K562 (cell line): Measurements from ENCODE around the gene MYO3B. TPM values are rescaled to one million over a fixed set of nuclear protein-coding genes. Genes with fewer than 3 reads are reported as not detected.

Experiments used
- ATAC-seq: fragments of 200-7000 bp; cut with Tn5 transposase; 3 replicates; pipeline ENCODE4 v1.9.1; 2020; ENCODE audit warnings: moderate library complexity
- BruUV-seq: library from RNA; stranded (reverse); fragments of 400-500 nt; replicated peaks from 2 replicates; lab custom pipeline; 2021; lab: Mats Ljungman, UMichigan
- CTCF ChIA-PET: fragments of 300-600 bp; formaldehyde crosslinking; extraction: SDS; loops from one replicate; lab custom pipeline; 2021; ENCODE audit warnings: low intra/inter-chr PET ratio; lab: Yijun Ruan, JAX
- POLR2A ChIA-PET: fragments of 300-600, 350-650 bp; sonication (Branson Sonifier 250); formaldehyde crosslinking; extraction: SDS; loops from one replicate; lab custom pipeline; 2021; ENCODE audit warnings: antibody characterized with exemption, inconsistent platforms; lab: Yijun Ruan, JAX
- DNase-seq, 4 experiments: peaks; one replicate each; pipeline versions ENCODE4 v3.0.0 to v3.0.0-alpha.2; 2011 to 2018; ENCODE audit warnings: low spot score in 3 of 4, mixed read lengths in 3 of 4; ENCODE audit errors: extremely low read depth in 1 of 4
- FAIRE-seq: peaks from 2 replicates; lab custom pipeline; 2011; peaks lifted over from hg19 to GRCh38; lab: Jason Lieb, UNC
- H2AFZ ChIP-seq: 2 replicates; pipeline ENCODE4 v1.6.0; 2011; ENCODE audit warnings: low read depth, low read length, control low read depth, inconsistent platforms
- H3K27ac ChIP-seq: fragments of 200-600 bp; 3 replicates; pipeline ENCODE4 v1.8.0; 2011; ENCODE audit warnings: low read depth, mild to moderate bottlenecking, control low read depth, inconsistent platforms, low read length, moderate library complexity, mixed read lengths; ENCODE audit errors: extremely low read depth
- H3K27me3 ChIP-seq, 2 experiments: fragments of 300-600 bp in 1 of 2; 2 replicates in 1 of 2; 3 replicates in 1 of 2; pipeline versions ENCODE4 v1.6.0 to v1.8.0; 2011; ENCODE audit warnings: inconsistent platforms in 2 of 2, low read length in 2 of 2, mild to moderate bottlenecking in 1 of 2, mixed read lengths in 1 of 2, moderate library complexity in 1 of 2; ENCODE audit not compliant: control insufficient read depth in 2 of 2, insufficient read depth in 2 of 2
- H3K36me3 ChIP-seq: fragments of 300-600 bp; 3 replicates; pipeline ENCODE4 v1.8.0; 2011; ENCODE audit warnings: mild to moderate bottlenecking, low read length, inconsistent platforms; ENCODE audit not compliant: control insufficient read depth, insufficient read depth
- H3K4me1 ChIP-seq, 2 experiments: fragments of 200-600 bp in 1 of 2; replicated peaks in 1 of 2; 2 replicates in 1 of 2; 3 replicates in 1 of 2; pipeline versions ENCODE4 v1.5.1 to v1.8.0; 2011; ENCODE audit warnings: inconsistent platforms in 2 of 2, low read length in 2 of 2, mild to moderate bottlenecking in 1 of 2, mixed read lengths in 1 of 2, moderate library complexity in 1 of 2; ENCODE audit not compliant: control insufficient read depth in 2 of 2, insufficient read depth in 2 of 2
- H3K4me2 ChIP-seq: 2 replicates; pipeline ENCODE4 v1.6.1; 2011; ENCODE audit warnings: low read length, control low read depth, inconsistent platforms, mixed read lengths; ENCODE audit not compliant: insufficient read depth
- H3K4me3 ChIP-seq: fragments of 200-600 bp; sonication (generic), shearing (Covaris generic); 2 replicates; pipeline ENCODE4 v1.5.1; 2016; ENCODE audit warnings: control low read depth, inconsistent platforms
- H3K79me2 ChIP-seq: fragments of 200-600 bp; 3 replicates; pipeline ENCODE4 v1.8.0; 2011; ENCODE audit warnings: low read length, inconsistent platforms; ENCODE audit not compliant: control insufficient read depth, insufficient read depth
- H3K9ac ChIP-seq, 2 experiments: 2 replicates each; pipeline versions ENCODE4 v1.6.0 to v1.6.1; 2011; ENCODE audit warnings: low read depth in 2 of 2, low read length in 2 of 2, control low read depth in 1 of 2, inconsistent platforms in 1 of 2, mild to moderate bottlenecking in 1 of 2, mixed read lengths in 1 of 2; ENCODE audit not compliant: insufficient read depth in 1 of 2
- H3K9me1 ChIP-seq: one replicate; pipeline ENCODE4 v1.6.0; 2011; ENCODE audit warnings: inconsistent platforms, mild to moderate bottlenecking, low read length, moderate library complexity; ENCODE audit not compliant: control insufficient read depth, insufficient read depth
- H3K9me3 ChIP-seq: replicated peaks from 2 replicates; pipeline ENCODE4 v1.5.1; 2011; ENCODE audit warnings: low read depth, low read length, inconsistent platforms; ENCODE audit not compliant: control insufficient read depth, insufficient read depth
- H4K20me1 ChIP-seq: replicated peaks from 2 replicates; pipeline ENCODE4 v1.6.1; 2011; ENCODE audit warnings: low read length, inconsistent platforms, mixed read lengths; ENCODE audit not compliant: control insufficient read depth, insufficient read depth
- BCOR ChIP-seq: fragments of 450-650 bp; IDR thresholded peaks from 2 replicates; pipeline ENCODE4 v1.6.1; 2016
- C11orf30 ChIP-seq: fragments of 450-650 bp; IDR thresholded peaks from 2 replicates; pipeline ENCODE4 v1.6.1; 2016; ENCODE audit warnings: low read depth, mild to moderate bottlenecking
- E2F6 ChIP-seq, 2 experiments: IDR thresholded peaks; 2 replicates each; pipeline ENCODE4 v1.6.1; 2011; ENCODE audit warnings: borderline replicate concordance in 1 of 2, control low read depth in 1 of 2, low read depth in 1 of 2, low read length in 1 of 2, mild to moderate bottlenecking in 1 of 2, mixed read lengths in 1 of 2, moderate library complexity in 1 of 2; ENCODE audit not compliant: insufficient read depth in 1 of 2, insufficient read length in 1 of 2, poor library complexity in 1 of 2, severe bottlenecking in 1 of 2; ENCODE audit errors: extremely low read depth in 1 of 2
- ETV6 ChIP-seq, 3 experiments: fragments of 150-350 bp in 1 of 3; sonication (generic) in 1 of 3; formaldehyde crosslinking in 1 of 3; IDR thresholded peaks; 2 replicates each; pipeline versions ENCODE4 v1.6.1 to v1.8.0; 2014 to 2022; ENCODE audit warnings: borderline replicate concordance in 2 of 3, low read depth in 2 of 3, antibody characterized with exemption in 1 of 3, low read length in 1 of 3, mild to moderate bottlenecking in 1 of 3, missing genetic modification reagents in 1 of 3
- HINFP ChIP-seq: fragments of 450-650 bp; conservative IDR thresholded peaks from 2 replicates; pipeline ENCODE4 v1.6.1; 2016; ENCODE audit warnings: missing genetic modification characterization, low read depth, mild to moderate bottlenecking, control low read depth, missing compliant biosample characterization
- KDM1A ChIP-seq, 2 experiments: fragments of 450-650 bp; IDR thresholded peaks; 2 replicates each; pipeline ENCODE4 v1.6.1; 2016; ENCODE audit warnings: mild to moderate bottlenecking in 2 of 2
- RBM25 ChIP-seq: fragments of 200-400 bp; formaldehyde crosslinking; IDR thresholded peaks from 2 replicates; pipeline ENCODE4 v1.6.1; 2018; ENCODE audit warnings: low read length, low read depth, moderate library complexity; ENCODE audit not compliant: severe bottlenecking
- SREBF2 ChIP-seq: sonication (generic); formaldehyde crosslinking; IDR thresholded peaks from 2 replicates; pipeline ENCODE4 v1.4.0; 2020; ENCODE audit warnings: mild to moderate bottlenecking, missing genetic modification reagents
- ZNF140 ChIP-seq: fragments of 250-450 bp; sonication (Bioruptor Pico); IDR thresholded peaks from 2 replicates; pipeline ENCODE4 v1.8.0; 2021; ENCODE audit warnings: moderate library complexity, mild to moderate bottlenecking, inconsistent platforms
- ZNF584 ChIP-seq: fragments of 200-800 bp; sonication (Bioruptor generic); IDR thresholded peaks from 2 replicates; pipeline ENCODE4 v1.6.1; 2016; ENCODE audit warnings: low read depth, mild to moderate bottlenecking, missing genetic modification characterization, missing compliant biosample characterization
- ZNF589 ChIP-seq: fragments of 200-800 bp; sonication (Bioruptor generic); IDR thresholded peaks from 2 replicates; pipeline ENCODE4 v1.6.1; 2016; ENCODE audit warnings: low read depth, missing genetic modification characterization, missing compliant biosample characterization
- WGBS: fragments of 100-300 bp; shearing (Covaris generic); methylation state at CpG from one replicate; pipeline ENCODE4 v1.1.6; 2016; ENCODE audit warnings: low coverage, mixed read lengths; ENCODE audit not compliant: insufficient coverage; ENCODE audit errors: missing lambda C conversion rate; 5-methylcytosine and 5-hydroxymethylcytosine counted together
- in situ Hi-C: fragments of 300-500 bp; cut with MboI; formaldehyde crosslinking; loops from 4 replicates; pipeline ENCODE4 v1.15.0; 2018; ENCODE audit warnings: inconsistent platforms, mixed read lengths
- intact Hi-C: fragments of 100-400 bp; cut with micrococcal nuclease; formaldehyde crosslinking; loops from 2 replicates; pipeline ENCODE4 v1.14.2; 2022
- polyA plus RNA-seq, 8 experiments: library from polyadenylated mRNA; depleted of rRNA in 4 of 8; stranded (reverse) in 5 of 8; unstranded in 3 of 8; fragments of >200 nt; fragmentation: Nextera tagmentation in 2 of 8; fragmentation: Illumina TruSeq in 1 of 8; extraction: Ambion mirVana in 2 of 8; extraction: Trizol in 1 of 8; gene quantifications; 2 replicates each; pipeline versions ENCODE4 v1.2.1 to v1.2.3, GENCODE V29; 2011 to 2014; ENCODE audit warnings: inconsistent platforms in 1 of 8, missing spikeins in 1 of 8
- total RNA-seq, 7 experiments: library from RNA; depleted of rRNA in 6 of 7; stranded (reverse); fragments of >200 nt in 6 of 7; fragmentation: Illumina TruSeq in 2 of 7; extraction: Trizol in 2 of 7; gene quantifications; 2 replicates each; pipeline versions ENCODE4 v1.2.1 to v1.2.3, GENCODE V29; 2011 to 2021; ENCODE audit warnings: low replicate concordance in 1 of 7

The MYO3B gene
- total and polyA plus RNA-seq, 9 of the 15 experiments (the other 6 are each of a cell fraction or from before 2014, with no cell fraction given), result 2.7 to 6.5 (median 3.6) TPM

DNA sequence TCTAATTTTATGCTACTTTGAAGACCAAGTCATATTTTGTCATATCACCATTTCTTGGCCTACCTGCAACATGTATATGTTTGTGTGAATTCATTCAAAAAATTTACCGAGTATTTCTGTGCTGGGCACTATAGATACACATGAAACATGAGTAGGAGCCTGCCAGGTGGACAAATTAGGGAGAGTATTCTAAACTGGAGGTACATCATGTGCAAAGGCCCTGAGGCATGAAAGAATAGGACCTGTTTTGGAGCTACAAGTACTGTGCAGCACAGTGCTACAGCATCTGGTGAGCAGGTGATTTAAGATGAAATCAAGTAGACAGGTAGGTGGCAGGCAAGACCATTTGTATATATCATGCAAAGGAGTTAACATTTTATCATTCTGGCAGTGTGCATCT, 152.9 kb downstream of the MYO3B start:
- FAIRE-seq, result no peak
- Histone ChIP-seq H3K36me3 (no peaks in the 10 kb centered on the region), H3K4me3 (no peak overlapping the region), H3K79me2 (no peaks in the 10 kb centered on the region), H3K27me3 (no peaks in the 10 kb centered on the region), H3K27ac (no peak overlapping the region), H3K9me1 (no peaks in the 10 kb centered on the region), H3K9ac (no peak overlapping the region), H3K4me2 (no peak overlapping the region), H3K9me3 (no peaks in the 10 kb centered on the region), H2AFZ (no peak overlapping the region), H3K4me1 (no peaks in the 10 kb centered on the region), H4K20me1 (no peaks in the 10 kb centered on the region)
- CTCF ChIA-PET, result no interaction called here
- intact Hi-C loops, result no loop called here
- POLR2A ChIA-PET, result interaction anchor here (0.6 kb wide), 2 partner anchors 48 to 464 kb away, joined by 3 to 4 read pairs; no protein-coding TSS in a partner anchor
- no peak for ATAC-seq
- in situ Hi-C loops, result no loop called here
- DNase-seq, result no peak
- 0% methylated on average over 1 of the region's 1 CpG for WGBS
- no TSS peak for BruUV-seq
- TF ChIP-seq BCOR (no peak), SREBF2 (no peak), KDM1A (IDR thresholded peaks at IDR 0.05) (peak in 1 of 2 experiments; percentile 12; a peak in 1 of 4 replicates), RBM25 (peak; percentile 79)

GRCh38 chr2:170332676-170333402, 154.9 kb downstream of the MYO3B start:
- BruUV-seq, result no TSS peak
- ChIA-PET CTCF (no interaction called here), POLR2A (interaction anchor here (1.2 to 1.8 kb wide), 2 partner anchors 10 to 12 kb away, joined by 3 to 6 read pairs; no protein-coding TSS in a partner anchor)
- Histone ChIP-seq H3K27ac (no peak overlapping the region), H3K4me3 (no peak overlapping the region), H2AFZ (no peak overlapping the region), H3K4me1 (no peaks in the 10 kb centered on the region), H3K9ac (no peak overlapping the region), H3K9me3 (no peaks in the 10 kb centered on the region), H3K79me2 (no peaks in the 10 kb centered on the region), H3K4me2 (no peak overlapping the region), H3K9me1 (no peaks in the 10 kb centered on the region), H4K20me1 (no peaks in the 10 kb centered on the region), H3K27me3 (no peaks in the 10 kb centered on the region), H3K36me3 (no peaks in the 10 kb centered on the region)
- FAIRE-seq (no peak), ATAC-seq (no peak), DNase-seq (no peak)
- intact Hi-C loops (no loop called here), in situ Hi-C loops (no loop called here)
- WGBS, result 19% methylated on average over 2 of the region's 2 CpGs
- TF ChIP-seq C11orf30, result peak; percentile 6; the same call in 1 of the 2 replicates
- no peak for TF ChIP-seq HINFP (tag)
- no peak for TF ChIP-seq ZNF589
- no peak for TF ChIP-seq ETV6 (IDR thresholded peaks at IDR 0.05; ENCODE audit: borderline replicate concordance in 1 of 2, low read depth in 2 of 2, low read length in 1 of 2)
- TF ChIP-seq ETV6 (CRISPR knock-in tag; IDR thresholded peaks at IDR 0.05; ENCODE audit: borderline replicate concordance), result no peak
- no peak for TF ChIP-seq E2F6 (IDR thresholded peaks at IDR 0.05; ENCODE audit: borderline replicate concordance in 1 of 2, extremely low read depth in 1 of 2, insufficient read depth in 1 of 2, insufficient read length in 1 of 2, low read depth in 1 of 2, low read length in 1 of 2, poor library complexity in 1 of 2, severe bottlenecking in 1 of 2)
- TF ChIP-seq ZNF140 (CRISPR knock-in tag), result no peak
- TF ChIP-seq ZNF584, result no peak
